HepG2 (cell line): ENCODE data around the gene SNAP47. TPM values are rescaled to one million over a fixed set of nuclear protein-coding genes. Genes with fewer than 3 reads are reported as not detected.

Experiments
- CHD2 ChIP-seq: IDR thresholded peaks from 2 replicates; pipeline ENCODE4 v1.6.1; 2011; ENCODE audit warnings: low read depth, low read length, improper control_type of control experiment
- CHD4 ChIP-seq: fragments of 200-600 bp; sonication (generic); IDR thresholded peaks from 2 replicates; pipeline ENCODE4 v1.7.0; 2017; ENCODE audit warnings: mild to moderate bottlenecking, low read length, borderline replicate concordance
- FOXA3 ChIP-seq: IDR thresholded peaks from 2 replicates; pipeline ENCODE4 v1.6.1; 2016; ENCODE audit warnings: missing genetic modification reagents, missing compliant biosample characterization
- GATA4 ChIP-seq: sonication (generic); IDR thresholded peaks from 2 replicates; pipeline ENCODE4 v1.6.1; 2016; ENCODE audit warnings: antibody characterized with exemption, low read depth, borderline replicate concordance
- HBP1 ChIP-seq: IDR thresholded peaks from 2 replicates; pipeline ENCODE4 v1.6.1; 2016; ENCODE audit warnings: low read depth, control low read depth
- HCFC1 ChIP-seq: fragments of 150-350 bp; IDR thresholded peaks from 2 replicates; pipeline ENCODE4 v1.6.1; 2014; ENCODE audit warnings: low read depth, low read length
- IKZF4 ChIP-seq: sonication (generic); formaldehyde crosslinking; IDR thresholded peaks from 2 replicates; pipeline ENCODE4 v1.5.1; 2020; ENCODE audit warnings: borderline replicate concordance, mild to moderate bottlenecking, low read depth, missing genetic modification reagents; ENCODE audit errors: not compliant biosample characterization
- MBD4 ChIP-seq: IDR thresholded peaks from 2 replicates; pipeline ENCODE4 v1.6.1; 2012; ENCODE audit warnings: low read length, inconsistent platforms, borderline replicate concordance
- NFKB2 ChIP-seq: sonication (generic); formaldehyde crosslinking; IDR thresholded peaks from 2 replicates; pipeline ENCODE4 v1.4.0; 2020; ENCODE audit warnings: missing genetic modification reagents, borderline replicate concordance
- NFKBIZ ChIP-seq: IDR thresholded peaks from 2 replicates; pipeline ENCODE4 v1.6.1; 2018; ENCODE audit warnings: missing genetic modification reagents, missing compliant biosample characterization
- NR2C2 ChIP-seq: sonication (generic); formaldehyde crosslinking; IDR thresholded peaks from 2 replicates; pipeline ENCODE4 v1.4.0; 2020; ENCODE audit warnings: missing genetic modification reagents, mild to moderate bottlenecking, moderate library complexity, borderline replicate concordance
- REST ChIP-seq, 2 experiments: IDR thresholded peaks; 2 replicates each; pipeline ENCODE4 v1.6.1; 2011 to 2012; ENCODE audit warnings: low read length in 2 of 2, borderline replicate concordance in 1 of 2, low read depth in 1 of 2, mild to moderate bottlenecking in 1 of 2, moderate library complexity in 1 of 2
- SOX6 ChIP-seq, 2 experiments: fragments of 450-650 bp in 1 of 2; sonication (generic) in 1 of 2; formaldehyde crosslinking in 1 of 2; IDR thresholded peaks; 2 replicates each; pipeline versions ENCODE4 v1.4.0 to v1.6.1; 2017 to 2020; ENCODE audit warnings: antibody characterized with exemption in 1 of 2, mild to moderate bottlenecking in 1 of 2, missing genetic modification reagents in 1 of 2
- TFDP1 ChIP-seq: IDR thresholded peaks from 2 replicates; pipeline ENCODE4 v1.6.1; 2016; ENCODE audit warnings: missing compliant biosample characterization, missing genetic modification reagents, borderline replicate concordance
- ZC3H13 ChIP-seq: sonication (generic); formaldehyde crosslinking; IDR thresholded peaks from 2 replicates; pipeline ENCODE4 v1.8.1; 2023; ENCODE audit warnings: mild to moderate bottlenecking, missing genetic modification reagents, moderate library complexity
- ZNF543 ChIP-seq: sonication (generic); formaldehyde crosslinking; IDR thresholded peaks from 2 replicates; pipeline ENCODE4 v1.4.0; 2020; ENCODE audit warnings: mild to moderate bottlenecking, missing genetic modification reagents
- ZNF547 ChIP-seq: sonication (generic); formaldehyde crosslinking; IDR thresholded peaks from 2 replicates; pipeline ENCODE4 v1.5.1; 2020; ENCODE audit warnings: mild to moderate bottlenecking, missing genetic modification reagents
- ZNF552 ChIP-seq: sonication (generic); formaldehyde crosslinking; IDR thresholded peaks from 2 replicates; pipeline ENCODE4 v1.9.0; 2022; ENCODE audit warnings: missing genetic modification reagents, mild to moderate bottlenecking, borderline replicate concordance
- ZNF720 ChIP-seq: sonication (generic); formaldehyde crosslinking; IDR thresholded peaks from 2 replicates; pipeline ENCODE4 v1.4.0; 2020; ENCODE audit warnings: missing genetic modification reagents
- ZNF781 ChIP-seq: sonication (generic); formaldehyde crosslinking; IDR thresholded peaks from 2 replicates; pipeline ENCODE4 v1.5.1; 2020; ENCODE audit warnings: borderline replicate concordance, mild to moderate bottlenecking, missing genetic modification reagents; ENCODE audit errors: not compliant biosample characterization
- ZNF83 ChIP-seq: sonication (generic); formaldehyde crosslinking; IDR thresholded peaks from 2 replicates; pipeline ENCODE4 v1.4.0; 2020; ENCODE audit warnings: missing genetic modification reagents, mild to moderate bottlenecking, borderline replicate concordance
- ZNF850 ChIP-seq: sonication (generic); formaldehyde crosslinking; conservative IDR thresholded peaks from 2 replicates; pipeline ENCODE4 v1.9.0; 2021; ENCODE audit warnings: mild to moderate bottlenecking, missing genetic modification reagents
- polyA plus RNA-seq, 8 experiments: library from polyadenylated mRNA; depleted of rRNA in 3 of 8; stranded (reverse) in 7 of 8; unstranded in 1 of 8; fragments of >200 nt; fragmentation: Illumina TruSeq in 4 of 8; extraction: Trizol in 4 of 8; gene quantifications; 2 replicates each; pipeline versions ENCODE4 v1.2.1 to v1.2.3, GENCODE V29; 2011 to 2016; ENCODE audit warnings: low read depth in 4 of 8, missing spikeins in 1 of 8, mixed read lengths in 1 of 8; ENCODE audit not compliant: insufficient read depth in 1 of 8
- total RNA-seq, 5 experiments: library from RNA; depleted of rRNA; stranded (reverse); fragments of >200 nt; fragmentation: Illumina TruSeq; extraction: Trizol; gene quantifications; 2 replicates each; pipeline ENCODE4 v1.2.3, GENCODE V29; 2016; ENCODE audit warnings: low read depth in 1 of 5
- TF ChIP-seq, protein P1 (sequence below): sonication (generic); formaldehyde crosslinking; IDR thresholded peaks from 2 replicates; pipeline ENCODE4 v1.8.1; 2023; ENCODE audit warnings: mild to moderate bottlenecking, missing genetic modification reagents, borderline replicate concordance

Gene SNAP47
- total and polyA plus RNA-seq, 2 of the 13 experiments (the other 11 are each of a cell fraction or from before 2014, with no cell fraction given): 13.6 to 25.1 TPM

DNA sequence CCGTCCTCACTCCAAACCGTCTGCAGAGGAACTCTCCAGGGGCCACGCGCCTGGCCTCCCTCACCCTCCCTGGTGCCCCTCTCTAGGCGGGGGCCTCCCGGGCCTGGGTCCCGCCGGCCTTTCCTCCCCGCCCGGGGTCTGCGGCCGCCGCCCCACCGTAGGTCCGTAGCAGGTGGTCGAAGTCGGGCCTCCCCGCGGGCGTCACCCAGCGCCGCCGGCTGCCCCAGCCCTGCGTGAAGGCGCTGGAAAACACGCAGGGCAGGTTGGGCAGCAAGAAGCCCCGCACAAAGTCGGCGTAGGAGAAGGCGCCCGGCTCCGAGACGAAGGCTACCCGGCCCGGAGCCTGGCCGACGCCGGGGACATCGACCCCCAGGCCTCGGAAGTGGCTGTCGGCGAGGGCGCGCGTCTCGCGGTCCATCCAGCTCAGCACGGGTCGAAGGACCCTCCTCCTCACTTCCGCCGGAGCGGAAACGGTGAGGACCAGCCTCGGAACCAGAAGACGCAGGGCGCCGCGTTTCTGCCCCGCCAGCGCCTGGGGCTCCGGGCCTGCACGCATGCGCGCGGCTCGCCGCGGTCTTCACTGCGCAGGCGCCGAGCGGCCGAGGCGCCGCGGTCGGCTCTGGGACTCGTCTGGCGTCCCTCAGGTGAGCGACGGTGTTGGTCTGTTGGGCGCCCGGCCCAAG lies at the start of gene SNAP47, which contains the start of gene JMJD4 (continued):
- TF ChIP-seq NFKBIZ: 0 out of 2 replicates have a peak, but pooled peaks have one; percentile 75
- TF ChIP-seq CHD4: no peak
- no peak; the same call in 1 of the 2 replicates for TF ChIP-seq ZNF83 (CRISPR knock-in tag)
- peak; percentile 34; the same call in 1 of the 2 replicates for TF ChIP-seq GATA4
- peak; percentile 59; the same call in 1 of the 2 replicates for TF ChIP-seq HBP1 (CRISPR knock-in tag)
- TF ChIP-seq IKZF4 (CRISPR knock-in tag): peak; percentile 63
- TF ChIP-seq ZNF781 (CRISPR knock-in tag): peak; percentile 66
- peak; percentile 79 for TF ChIP-seq CHD2
- peak; percentile 87; the same call in 1 of the 2 replicates for TF ChIP-seq NFKB2 (CRISPR knock-in tag)
- TF ChIP-seq MBD4: no peak
- no peak for TF ChIP-seq ZNF720 (CRISPR knock-in tag)
- TF ChIP-seq, protein P1, sequence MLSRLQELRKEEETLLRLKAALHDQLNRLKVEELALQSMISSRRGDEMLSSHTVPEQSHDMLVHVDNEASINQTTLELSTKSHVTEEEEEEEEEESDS: peak; percentile 84; the same call in 1 of the 2 replicates
- TF ChIP-seq ZNF543 (CRISPR knock-in tag): peak; percentile 82
- TF ChIP-seq ZNF547 (CRISPR knock-in tag): peak; percentile 94
- peak; percentile 80 for TF ChIP-seq ZC3H13 (CRISPR knock-in tag)
- TF ChIP-seq SOX6 (IDR thresholded peaks at IDR 0.05): no peak
- TF ChIP-seq SOX6 (CRISPR knock-in tag; IDR thresholded peaks at IDR 0.05): peak; percentile 46; the same call in 1 of the 2 replicates
- peak; percentile 62; the same call in 1 of the 2 replicates for TF ChIP-seq ZNF552 (CRISPR knock-in tag)
- peak; percentile 91 for TF ChIP-seq NR2C2 (CRISPR knock-in tag)
- TF ChIP-seq REST (IDR thresholded peaks at IDR 0.05; ENCODE audit: borderline replicate concordance in 1 of 2, low read depth in 1 of 2, low read length in 2 of 2): no peak
- TF ChIP-seq HCFC1: peak; percentile 81
- peak; percentile 92 for TF ChIP-seq TFDP1 (CRISPR knock-in tag)
- peak; percentile 82; the same call in 1 of the 2 replicates for TF ChIP-seq ZNF850 (CRISPR knock-in tag)
- peak; percentile 81 for TF ChIP-seq FOXA3
